SK-N-SH treated with all-trans-retinoic acid at 6 μM for 48 hours (cell line): ENCODE results near the gene SLC43A3.

Source experiments
- ATAC-seq: fragments of 200-7000 bp; cut with Tn5 transposase; 3 replicates; pipeline ENCODE4 v1.9.1; 2020; ENCODE audit warnings: mild to moderate bottlenecking, moderate library complexity
- ARNTL ChIP-seq: fragments of 450-650 bp; formaldehyde crosslinking; IDR thresholded peaks from 2 replicates; pipeline ENCODE4 v1.5.0; 2020; ENCODE audit warnings: low read depth, mild to moderate bottlenecking, moderate library complexity, borderline replicate concordance
- BACH2 ChIP-seq: fragments of 250-450 bp; sonication (Bioruptor Pico); IDR thresholded peaks from 2 replicates; pipeline ENCODE4 v1.9.0; 2021; ENCODE audit warnings: mild to moderate bottlenecking, borderline replicate concordance
- CSDC2 ChIP-seq: fragments of 250-450 bp; sonication (Bioruptor Pico); IDR thresholded peaks from 2 replicates; pipeline ENCODE4 v1.5.0; 2020; ENCODE audit warnings: mild to moderate bottlenecking, moderate library complexity
- ESRRG ChIP-seq: fragments of 250-450 bp; sonication (Bioruptor Pico); IDR thresholded peaks from 2 replicates; pipeline ENCODE4 v1.6.1; 2021; ENCODE audit warnings: mild to moderate bottlenecking
- ISL1 ChIP-seq: fragments of 250-450 bp; sonication (Bioruptor Pico); IDR thresholded peaks from 2 replicates; pipeline ENCODE4 v2.1.2; 2022; ENCODE audit warnings: mild to moderate bottlenecking, moderate library complexity
- OSR1 ChIP-seq: fragments of 250-450 bp; sonication (Bioruptor Pico); IDR thresholded peaks from 2 replicates; pipeline ENCODE4 v1.8.0; 2022; ENCODE audit warnings: moderate library complexity, mild to moderate bottlenecking, inconsistent platforms
- PPARA ChIP-seq: fragments of 250-450 bp; sonication (Bioruptor Pico); IDR thresholded peaks from 2 replicates; pipeline ENCODE4 v1.5.0; 2020; ENCODE audit warnings: mild to moderate bottlenecking, borderline replicate concordance
- SNAI2 ChIP-seq: fragments of 250-450 bp; sonication (Bioruptor Pico); IDR thresholded peaks from 2 replicates; pipeline ENCODE4 v1.5.0; 2020; ENCODE audit warnings: mild to moderate bottlenecking, moderate library complexity
- TCF4 ChIP-seq: fragments of 250-450 bp; sonication (Bioruptor Pico); IDR thresholded peaks from 2 replicates; pipeline ENCODE4 v1.8.0; 2021; ENCODE audit warnings: mild to moderate bottlenecking, moderate library complexity, borderline replicate concordance
- TOX ChIP-seq: fragments of 250-450 bp; sonication (Bioruptor Pico); IDR thresholded peaks from 2 replicates; pipeline ENCODE4 v1.8.0; 2021; ENCODE audit warnings: mild to moderate bottlenecking, moderate library complexity, borderline replicate concordance
- ZC3H10 ChIP-seq: fragments of 250-450 bp; sonication (Bioruptor Pico); IDR thresholded peaks from 2 replicates; pipeline ENCODE4 v1.5.1; 2021; ENCODE audit warnings: mild to moderate bottlenecking, moderate library complexity
- ZFP3 ChIP-seq: fragments of 250-450 bp; sonication (Bioruptor Pico); IDR thresholded peaks from 2 replicates; pipeline ENCODE4 v1.5.0; 2020; ENCODE audit warnings: mild to moderate bottlenecking, moderate library complexity
- ZNF565 ChIP-seq: fragments of 450-650 bp; formaldehyde crosslinking; conservative IDR thresholded peaks from 2 replicates; pipeline ENCODE4 v1.5.0; 2020; ENCODE audit warnings: low read depth, mild to moderate bottlenecking, moderate library complexity
- ZNF70 ChIP-seq: fragments of 450-650 bp; formaldehyde crosslinking; IDR thresholded peaks from 2 replicates; pipeline ENCODE4 v1.5.0; 2020; ENCODE audit warnings: mild to moderate bottlenecking, moderate library complexity
- ZNF8 ChIP-seq: fragments of 450-650 bp; formaldehyde crosslinking; IDR thresholded peaks from 2 replicates; pipeline ENCODE4 v1.5.0; 2020; ENCODE audit warnings: mild to moderate bottlenecking, moderate library complexity
- TF ChIP-seq, protein P1 (sequence below): fragments of 250-450 bp; sonication (Bioruptor Pico); IDR thresholded peaks from 2 replicates; pipeline ENCODE4 v1.5.1; 2020; ENCODE audit warnings: low read depth, mild to moderate bottlenecking, moderate library complexity
- TF ChIP-seq, protein P2 (sequence below): fragments of 250-450 bp; sonication (Bioruptor Pico); IDR thresholded peaks from 2 replicates; pipeline ENCODE4 v1.8.0; 2020; ENCODE audit warnings: mild to moderate bottlenecking, moderate library complexity, borderline replicate concordance
- TF ChIP-seq, protein P3 (sequence below): fragments of 250-450 bp; sonication (Bioruptor Pico); IDR thresholded peaks from 2 replicates; pipeline ENCODE4 v1.5.0; 2020; ENCODE audit warnings: mild to moderate bottlenecking, moderate library complexity
- TF ChIP-seq, protein P4 (sequence below): fragments of 250-450 bp; sonication (Bioruptor Pico); IDR thresholded peaks from 2 replicates; pipeline ENCODE4 v1.8.0; 2021; ENCODE audit warnings: low read depth, mild to moderate bottlenecking, moderate library complexity, borderline replicate concordance
- TF ChIP-seq, protein P5 (sequence below): fragments of 250-450 bp; sonication (Bioruptor Pico); IDR thresholded peaks from 2 replicates; pipeline ENCODE4 v1.5.1; 2021; ENCODE audit warnings: mild to moderate bottlenecking, moderate library complexity

Gene SLC43A3

DNA sequence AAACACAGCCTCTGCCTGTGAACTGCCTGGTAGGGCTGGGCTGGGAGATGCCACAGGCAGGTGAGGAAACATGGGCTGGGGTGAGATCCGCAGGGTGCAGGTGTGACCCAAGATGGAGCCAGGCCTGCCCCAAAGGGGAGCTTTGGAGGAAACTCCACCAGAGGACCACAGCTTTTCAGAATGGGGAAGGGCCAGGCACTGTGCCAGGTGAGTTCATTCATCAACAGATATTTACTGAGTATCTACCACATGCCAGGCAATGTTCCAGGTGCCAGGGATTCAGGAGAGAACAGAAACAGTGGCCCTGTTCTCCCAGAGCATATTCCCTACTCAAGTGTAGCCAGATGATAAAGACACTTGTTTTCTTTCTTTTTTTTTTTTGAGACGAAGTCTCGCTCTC is 44.6 kb upstream of the SLC43A3 start:
- TF ChIP-seq, protein P1, sequence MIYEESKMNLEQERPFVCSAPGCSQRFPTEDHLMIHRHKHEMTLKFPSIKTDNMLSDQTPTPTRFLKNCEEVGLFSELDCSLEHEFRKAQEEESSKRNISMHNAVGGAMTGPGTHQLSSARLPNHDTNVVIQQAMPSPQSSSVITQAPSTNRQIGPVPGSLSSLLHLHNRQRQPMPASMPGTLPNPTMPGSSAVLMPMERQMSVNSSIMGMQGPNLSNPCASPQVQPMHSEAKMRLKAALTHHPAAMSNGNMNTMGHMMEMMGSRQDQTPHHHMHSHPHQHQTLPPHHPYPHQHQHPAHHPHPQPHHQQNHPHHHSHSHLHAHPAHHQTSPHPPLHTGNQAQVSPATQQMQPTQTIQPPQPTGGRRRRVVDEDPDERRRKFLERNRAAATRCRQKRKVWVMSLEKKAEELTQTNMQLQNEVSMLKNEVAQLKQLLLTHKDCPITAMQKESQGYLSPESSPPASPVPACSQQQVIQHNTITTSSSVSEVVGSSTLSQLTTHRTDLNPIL (CRISPR knock-in tag), result no peak
- no peak for TF ChIP-seq ESRRG (CRISPR knock-in tag)
- TF ChIP-seq, protein P2, sequence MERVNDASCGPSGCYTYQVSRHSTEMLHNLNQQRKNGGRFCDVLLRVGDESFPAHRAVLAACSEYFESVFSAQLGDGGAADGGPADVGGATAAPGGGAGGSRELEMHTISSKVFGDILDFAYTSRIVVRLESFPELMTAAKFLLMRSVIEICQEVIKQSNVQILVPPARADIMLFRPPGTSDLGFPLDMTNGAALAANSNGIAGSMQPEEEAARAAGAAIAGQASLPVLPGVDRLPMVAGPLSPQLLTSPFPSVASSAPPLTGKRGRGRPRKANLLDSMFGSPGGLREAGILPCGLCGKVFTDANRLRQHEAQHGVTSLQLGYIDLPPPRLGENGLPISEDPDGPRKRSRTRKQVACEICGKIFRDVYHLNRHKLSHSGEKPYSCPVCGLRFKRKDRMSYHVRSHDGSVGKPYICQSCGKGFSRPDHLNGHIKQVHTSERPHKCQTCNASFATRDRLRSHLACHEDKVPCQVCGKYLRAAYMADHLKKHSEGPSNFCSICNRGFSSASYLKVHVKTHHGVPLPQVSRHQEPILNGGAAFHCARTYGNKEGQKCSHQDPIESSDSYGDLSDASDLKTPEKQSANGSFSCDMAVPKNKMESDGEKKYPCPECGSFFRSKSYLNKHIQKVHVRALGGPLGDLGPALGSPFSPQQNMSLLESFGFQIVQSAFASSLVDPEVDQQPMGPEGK (CRISPR knock-in tag), result no peak
- no peak for TF ChIP-seq BACH2 (CRISPR knock-in tag)
- no peak for TF ChIP-seq ZNF70
- no peak for TF ChIP-seq SNAI2 (CRISPR knock-in tag)
- TF ChIP-seq, protein P3, sequence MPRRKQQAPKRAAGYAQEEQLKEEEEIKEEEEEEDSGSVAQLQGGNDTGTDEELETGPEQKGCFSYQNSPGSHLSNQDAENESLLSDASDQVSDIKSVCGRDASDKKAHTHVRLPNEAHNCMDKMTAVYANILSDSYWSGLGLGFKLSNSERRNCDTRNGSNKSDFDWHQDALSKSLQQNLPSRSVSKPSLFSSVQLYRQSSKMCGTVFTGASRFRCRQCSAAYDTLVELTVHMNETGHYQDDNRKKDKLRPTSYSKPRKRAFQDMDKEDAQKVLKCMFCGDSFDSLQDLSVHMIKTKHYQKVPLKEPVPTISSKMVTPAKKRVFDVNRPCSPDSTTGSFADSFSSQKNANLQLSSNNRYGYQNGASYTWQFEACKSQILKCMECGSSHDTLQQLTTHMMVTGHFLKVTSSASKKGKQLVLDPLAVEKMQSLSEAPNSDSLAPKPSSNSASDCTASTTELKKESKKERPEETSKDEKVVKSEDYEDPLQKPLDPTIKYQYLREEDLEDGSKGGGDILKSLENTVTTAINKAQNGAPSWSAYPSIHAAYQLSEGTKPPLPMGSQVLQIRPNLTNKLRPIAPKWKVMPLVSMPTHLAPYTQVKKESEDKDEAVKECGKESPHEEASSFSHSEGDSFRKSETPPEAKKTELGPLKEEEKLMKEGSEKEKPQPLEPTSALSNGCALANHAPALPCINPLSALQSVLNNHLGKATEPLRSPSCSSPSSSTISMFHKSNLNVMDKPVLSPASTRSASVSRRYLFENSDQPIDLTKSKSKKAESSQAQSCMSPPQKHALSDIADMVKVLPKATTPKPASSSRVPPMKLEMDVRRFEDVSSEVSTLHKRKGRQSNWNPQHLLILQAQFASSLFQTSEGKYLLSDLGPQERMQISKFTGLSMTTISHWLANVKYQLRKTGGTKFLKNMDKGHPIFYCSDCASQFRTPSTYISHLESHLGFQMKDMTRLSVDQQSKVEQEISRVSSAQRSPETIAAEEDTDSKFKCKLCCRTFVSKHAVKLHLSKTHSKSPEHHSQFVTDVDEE (CRISPR knock-in tag), result no peak
- no peak for TF ChIP-seq ZNF8
- TF ChIP-seq PPARA (CRISPR knock-in tag), result no peak
- TF ChIP-seq, protein P4, sequence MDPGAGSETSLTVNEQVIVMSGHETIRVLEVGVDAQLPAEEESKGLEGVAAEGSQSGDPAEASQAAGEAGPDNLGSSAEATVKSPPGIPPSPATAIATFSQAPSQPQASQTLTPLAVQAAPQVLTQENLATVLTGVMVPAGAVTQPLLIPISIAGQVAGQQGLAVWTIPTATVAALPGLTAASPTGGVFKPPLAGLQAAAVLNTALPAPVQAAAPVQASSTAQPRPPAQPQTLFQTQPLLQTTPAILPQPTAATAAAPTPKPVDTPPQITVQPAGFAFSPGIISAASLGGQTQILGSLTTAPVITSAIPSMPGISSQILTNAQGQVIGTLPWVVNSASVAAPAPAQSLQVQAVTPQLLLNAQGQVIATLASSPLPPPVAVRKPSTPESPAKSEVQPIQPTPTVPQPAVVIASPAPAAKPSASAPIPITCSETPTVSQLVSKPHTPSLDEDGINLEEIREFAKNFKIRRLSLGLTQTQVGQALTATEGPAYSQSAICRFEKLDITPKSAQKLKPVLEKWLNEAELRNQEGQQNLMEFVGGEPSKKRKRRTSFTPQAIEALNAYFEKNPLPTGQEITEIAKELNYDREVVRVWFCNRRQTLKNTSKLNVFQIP (CRISPR knock-in tag), result no peak
- no peak for TF ChIP-seq ARNTL (CRISPR knock-in tag)
- TF ChIP-seq ZC3H10, result no peak
- no peak for TF ChIP-seq TCF4 (CRISPR knock-in tag)
- TF ChIP-seq ZFP3, result no peak
- TF ChIP-seq TOX (CRISPR knock-in tag), result no peak
- TF ChIP-seq ISL1 (CRISPR knock-in tag), result no peak
- TF ChIP-seq, protein P5, sequence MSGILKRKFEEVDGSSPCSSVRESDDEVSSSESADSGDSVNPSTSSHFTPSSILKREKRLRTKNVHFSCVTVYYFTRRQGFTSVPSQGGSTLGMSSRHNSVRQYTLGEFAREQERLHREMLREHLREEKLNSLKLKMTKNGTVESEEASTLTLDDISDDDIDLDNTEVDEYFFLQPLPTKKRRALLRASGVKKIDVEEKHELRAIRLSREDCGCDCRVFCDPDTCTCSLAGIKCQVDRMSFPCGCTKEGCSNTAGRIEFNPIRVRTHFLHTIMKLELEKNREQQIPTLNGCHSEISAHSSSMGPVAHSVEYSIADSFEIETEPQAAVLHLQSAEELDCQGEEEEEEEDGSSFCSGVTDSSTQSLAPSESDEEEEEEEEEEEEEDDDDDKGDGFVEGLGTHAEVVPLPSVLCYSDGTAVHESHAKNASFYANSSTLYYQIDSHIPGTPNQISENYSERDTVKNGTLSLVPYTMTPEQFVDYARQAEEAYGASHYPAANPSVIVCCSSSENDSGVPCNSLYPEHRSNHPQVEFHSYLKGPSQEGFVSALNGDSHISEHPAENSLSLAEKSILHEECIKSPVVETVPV, result no peak
- TF ChIP-seq, all 23 proteins: peak for 0
- ATAC-seq, result no peak

DNA sequence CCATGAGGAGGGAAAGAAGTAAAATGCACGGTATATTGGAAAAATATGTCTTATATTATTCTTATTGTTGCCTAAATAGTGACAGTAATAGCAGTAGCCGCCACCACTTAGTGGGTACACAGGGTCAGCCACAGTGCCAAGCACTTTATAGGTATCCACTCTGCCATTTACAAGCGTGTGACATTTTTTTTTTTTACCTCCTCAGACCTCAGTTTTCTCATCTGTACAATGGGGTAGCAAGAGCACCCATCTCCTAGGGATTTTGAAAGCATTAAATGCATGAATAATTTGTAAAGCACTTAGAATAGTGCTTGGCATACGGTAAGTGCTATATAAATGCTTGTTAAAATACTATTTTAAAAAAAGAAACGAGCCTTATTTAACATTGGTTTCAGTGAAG is 42.3 kb upstream of the SLC43A3 start:
- no peak for ATAC-seq
- TF ChIP-seq CSDC2 (CRISPR knock-in tag) (no peak), OSR1 (CRISPR knock-in tag) (no peak)
- TF ChIP-seq, protein P4 (CRISPR knock-in tag), result no peak

DNA sequence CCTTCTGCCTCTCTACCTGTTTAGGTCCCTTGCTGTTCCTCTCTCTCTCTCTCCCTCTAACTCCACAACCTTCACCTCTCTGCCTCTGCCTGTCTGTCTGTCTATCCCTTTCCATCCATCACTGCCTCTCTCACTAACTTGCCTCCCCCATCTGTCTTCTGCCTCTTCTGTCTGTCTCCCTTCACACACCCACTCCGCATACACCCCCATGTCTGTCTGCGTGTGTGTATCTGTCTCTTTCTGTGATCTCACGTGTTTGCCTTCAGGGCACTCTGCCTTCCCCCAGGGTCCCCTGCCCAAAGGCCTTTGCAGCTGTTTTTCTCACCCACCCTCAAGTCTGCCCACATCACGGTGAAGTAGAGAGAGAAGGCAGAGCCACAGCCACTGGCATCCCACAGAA is 41.4 kb upstream of the SLC43A3 start:
- TF ChIP-seq ZNF565 (CRISPR knock-in tag), result no peak
- TF ChIP-seq ESRRG (CRISPR knock-in tag), result no peak
- TF ChIP-seq, all 23 proteins: peak for 0
- no peak for ATAC-seq
